Measurements from ENCODE around the gene NDUFS2.

DNA sequence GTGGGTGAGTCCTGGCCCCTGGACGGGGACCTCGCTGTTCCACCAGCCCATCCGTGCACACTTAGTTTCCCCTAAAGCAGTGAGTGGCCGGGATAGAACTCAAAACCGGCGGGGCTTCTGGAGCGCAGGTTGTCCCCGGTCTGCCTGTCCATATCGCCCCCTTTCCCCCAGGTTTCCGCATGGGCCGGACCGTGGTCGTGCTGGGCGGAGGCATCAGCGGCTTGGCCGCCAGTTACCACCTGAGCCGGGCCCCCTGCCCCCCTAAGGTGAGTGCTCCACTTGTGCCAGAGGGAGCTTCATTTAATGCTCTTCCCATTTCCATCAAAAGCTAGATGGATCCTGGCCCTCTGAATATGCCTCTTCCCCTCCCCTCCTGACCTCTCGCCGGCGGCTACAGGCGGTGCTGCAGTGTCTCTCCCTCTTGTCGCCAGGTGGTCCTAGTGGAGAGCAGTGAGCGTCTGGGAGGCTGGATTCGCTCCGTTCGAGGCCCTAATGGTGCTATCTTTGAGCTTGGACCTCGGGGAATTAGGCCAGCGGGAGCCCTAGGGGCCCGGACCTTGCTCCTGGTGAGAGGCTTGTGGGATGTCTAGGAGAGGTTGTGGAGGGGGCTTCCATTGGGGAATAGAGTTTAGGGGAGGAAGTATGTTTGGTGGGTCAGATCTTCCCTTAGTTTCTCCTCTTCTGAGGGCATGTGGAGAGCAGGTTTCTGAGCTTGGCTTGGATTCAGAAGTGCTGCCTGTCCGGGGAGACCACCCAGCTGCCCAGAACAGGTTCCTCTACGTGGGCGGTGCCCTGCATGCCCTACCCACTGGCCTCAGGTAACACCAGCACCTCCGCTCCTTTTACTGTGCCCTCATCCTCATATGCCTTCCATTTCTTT lies 35.3 kb upstream of the NDUFS2 start:
- TF ChIP-seq, protein P1, sequence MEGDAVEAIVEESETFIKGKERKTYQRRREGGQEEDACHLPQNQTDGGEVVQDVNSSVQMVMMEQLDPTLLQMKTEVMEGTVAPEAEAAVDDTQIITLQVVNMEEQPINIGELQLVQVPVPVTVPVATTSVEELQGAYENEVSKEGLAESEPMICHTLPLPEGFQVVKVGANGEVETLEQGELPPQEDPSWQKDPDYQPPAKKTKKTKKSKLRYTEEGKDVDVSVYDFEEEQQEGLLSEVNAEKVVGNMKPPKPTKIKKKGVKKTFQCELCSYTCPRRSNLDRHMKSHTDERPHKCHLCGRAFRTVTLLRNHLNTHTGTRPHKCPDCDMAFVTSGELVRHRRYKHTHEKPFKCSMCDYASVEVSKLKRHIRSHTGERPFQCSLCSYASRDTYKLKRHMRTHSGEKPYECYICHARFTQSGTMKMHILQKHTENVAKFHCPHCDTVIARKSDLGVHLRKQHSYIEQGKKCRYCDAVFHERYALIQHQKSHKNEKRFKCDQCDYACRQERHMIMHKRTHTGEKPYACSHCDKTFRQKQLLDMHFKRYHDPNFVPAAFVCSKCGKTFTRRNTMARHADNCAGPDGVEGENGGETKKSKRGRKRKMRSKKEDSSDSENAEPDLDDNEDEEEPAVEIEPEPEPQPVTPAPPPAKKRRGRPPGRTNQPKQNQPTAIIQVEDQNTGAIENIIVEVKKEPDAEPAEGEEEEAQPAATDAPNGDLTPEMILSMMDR (IDR thresholded peaks at IDR 0.05): no peak
- TF ChIP-seq POLR2AphosphoS5 (IDR thresholded peaks at IDR 0.05): no peak

Measured in breast epithelium (tissue), 3 donors.